HG02870 (cell line): ENCODE measurements around the gene CPD.
A peak's percentile ranks its signal among the peaks of the same experiment; 100 is the strongest.
"Not testable (repeated sequence)": the region's sequence is repeated elsewhere in the genome, so short reads cannot be mapped to it uniquely, and the experiment has no call there.

Experiments used
- ATAC-seq: cut with Tn5 transposase; IDR thresholded peaks from one replicate; pipeline ENCODE4 v1.9.1; 2021; ENCODE audit warnings: mild to moderate bottlenecking, moderate library complexity; ENCODE audit not compliant: unreplicated experiment

The CPD gene

GRCh38 chr17:30378825-30379302 lies at the start of gene CPD:
CPD (plus strand) TSS chr17:30378927; CDS start chr17:30378981, 54 bp downstream.
- peak; percentile 78 for ATAC-seq

GRCh38 chr17:30332057-30332542 lies 46.6 kb upstream of the CPD start:
- ATAC-seq: no peak

GRCh38 chr17:30333503-30334360 lies 45.0 kb upstream of the CPD start, which contains the start of gene TMIGD1:
TMIGD1 (minus strand) TSS chr17:30334057; CDS start chr17:30332133, 1,924 bp downstream.
- no peak for ATAC-seq

- ATAC-seq: no peak
These were observed 44.3 kb upstream of the CPD start for GRCh38 chr17:30334421-30334820.

GRCh38 chr17:30336369-30337171 lies 42.2 kb upstream of the CPD start:
- no peak for ATAC-seq

- ATAC-seq: no peak
These were observed 41.2 kb upstream of the CPD start for GRCh38 chr17:30337393-30337999.

GRCh38 chr17:30339086-30339485 lies 39.6 kb upstream of the CPD start:
- no peak for ATAC-seq

- no peak for ATAC-seq
These were observed 37.8 kb upstream of the CPD start for GRCh38 chr17:30340801-30341356.

- ATAC-seq: no peak
These were observed 37.0 kb upstream of the CPD start for GRCh38 chr17:30341703-30342249.

GRCh38 chr17:30343244-30343643 lies 35.5 kb upstream of the CPD start:
- not testable (repeated sequence) for ATAC-seq

- no peak for ATAC-seq
These were observed 34.9 kb upstream of the CPD start for GRCh38 chr17:30343796-30344195.

- no peak for ATAC-seq
These were observed 34.2 kb upstream of the CPD start for GRCh38 chr17:30344283-30345088.

GRCh38 chr17:30345089-30345433 lies 33.7 kb upstream of the CPD start:
- ATAC-seq: no peak

GRCh38 chr17:30345527-30346075 lies 33.1 kb upstream of the CPD start:
- no peak for ATAC-seq

GRCh38 chr17:30346221-30346795 lies 32.4 kb upstream of the CPD start:
- no peak for ATAC-seq

- no peak for ATAC-seq
These were observed 31.2 kb upstream of the CPD start for GRCh38 chr17:30347488-30347887.

- ATAC-seq: no peak
These were observed 29.5 kb upstream of the CPD start for GRCh38 chr17:30349252-30349651.

GRCh38 chr17:30351263-30351662 lies 27.5 kb upstream of the CPD start:
- ATAC-seq: not testable (repeated sequence)

GRCh38 chr17:30351735-30352134 lies 27.0 kb upstream of the CPD start:
- ATAC-seq: no peak
